GM18505 (cell line): Measurements from ENCODE around the gene COL21A1.

Experiments
- ATAC-seq: cut with Tn5 transposase; IDR thresholded peaks from one replicate; pipeline ENCODE4 v1.9.1; 2021; ENCODE audit not compliant: unreplicated experiment
- POLR2A ChIP-seq: IDR thresholded peaks from 4 replicates; pipeline ENCODE4 v1.6.1; 2011; ENCODE audit warnings: borderline replicate concordance; ENCODE audit not compliant: insufficient read depth, insufficient read length; ENCODE audit errors: extremely low read depth

COL21A1 gene

DNA sequence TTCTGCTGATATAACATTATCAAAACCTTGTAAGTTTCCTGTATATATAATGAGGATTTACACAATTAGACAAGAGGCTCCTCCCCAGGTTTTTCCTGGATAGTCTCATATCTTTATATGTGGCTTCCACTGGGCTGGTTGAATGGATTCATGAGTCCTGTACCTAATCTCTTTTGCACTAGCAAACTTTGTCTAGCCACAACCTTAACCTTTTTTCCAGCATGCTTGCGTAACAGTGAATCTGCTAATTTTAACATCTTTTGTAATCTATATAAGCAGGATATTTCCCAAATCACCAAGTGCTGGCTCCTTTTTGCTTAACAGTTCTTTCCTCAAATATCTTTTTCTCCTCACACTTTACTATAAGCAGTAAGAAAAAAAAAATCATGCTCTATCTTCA, 153.6 kb downstream of the COL21A1 start:
- ATAC-seq: no peak
- no peak for TF ChIP-seq POLR2A

DNA sequence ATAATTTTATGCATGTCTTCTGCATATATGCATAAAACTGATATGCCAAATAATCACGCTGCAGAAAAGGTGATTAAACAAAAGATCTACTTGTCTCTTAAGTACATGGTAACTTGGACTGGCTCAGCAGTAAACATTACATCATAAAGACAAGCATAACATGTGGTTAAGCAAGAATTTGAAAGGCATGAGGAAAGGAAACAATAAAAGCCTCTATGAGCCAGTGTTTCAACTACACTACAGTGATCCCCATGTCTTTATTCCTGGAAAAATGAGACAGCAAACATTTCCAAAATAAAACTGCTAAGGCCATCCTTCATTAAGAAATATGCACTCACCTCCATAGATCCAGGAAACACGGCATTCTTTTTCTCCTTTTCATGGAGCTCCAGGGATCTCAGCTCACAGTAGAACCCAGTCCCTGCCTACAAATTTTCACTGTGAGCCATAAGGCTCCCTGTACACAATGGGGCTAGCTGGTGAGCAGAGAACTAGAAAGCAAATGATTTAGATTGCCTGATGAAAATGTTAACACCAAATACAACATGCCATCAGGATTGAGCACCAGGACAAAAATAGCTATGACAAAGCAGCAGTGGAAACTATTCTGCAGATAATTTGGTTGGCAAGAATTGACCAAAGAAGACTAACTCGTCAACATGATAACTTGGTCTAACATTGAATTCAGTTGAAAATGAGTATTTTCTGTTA, 156.1 kb downstream of the COL21A1 start:
- ATAC-seq: no peak
- no peak for TF ChIP-seq POLR2A

DNA sequence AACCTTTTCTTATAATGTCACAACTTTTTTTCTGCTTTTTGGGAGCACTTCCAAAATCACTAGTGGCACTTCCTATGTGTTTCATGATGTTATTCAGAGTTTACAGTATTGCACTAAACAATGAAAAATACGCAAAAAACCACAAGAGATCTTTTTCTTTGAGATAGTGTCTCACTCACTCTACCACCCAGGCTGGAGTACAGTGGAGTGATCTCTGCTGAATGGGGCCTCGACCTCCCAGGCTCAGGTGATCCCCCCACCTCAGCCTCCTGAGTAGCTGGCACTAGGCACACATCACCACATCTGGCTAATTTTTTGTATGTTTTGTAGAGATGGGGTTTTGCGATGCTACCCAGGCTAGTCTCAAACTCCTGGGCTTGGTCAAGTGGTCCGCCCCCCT, 158.7 kb downstream of the COL21A1 start:
- no peak for ATAC-seq
- TF ChIP-seq POLR2A: no peak

DNA sequence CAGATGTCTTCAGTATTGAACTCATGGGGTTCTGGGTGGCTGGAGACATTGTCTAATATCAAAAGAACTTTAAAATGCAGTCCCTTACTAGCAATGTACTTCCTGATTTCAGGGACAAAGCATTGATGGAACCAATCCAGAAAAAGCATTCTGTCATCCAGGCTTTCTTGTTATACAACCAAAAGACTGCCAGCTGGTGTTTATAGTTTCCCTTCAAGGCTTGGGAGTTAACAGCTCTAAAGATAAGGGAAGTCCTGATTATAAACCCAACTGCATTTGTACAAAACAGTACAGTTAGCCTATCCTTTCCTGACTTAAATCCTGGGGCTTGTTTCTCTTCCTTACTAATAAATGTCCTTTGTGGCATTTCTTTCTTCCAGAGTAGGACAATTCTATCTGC, 160.0 kb downstream of the COL21A1 start:
- no peak for ATAC-seq
- no peak for TF ChIP-seq POLR2A

DNA sequence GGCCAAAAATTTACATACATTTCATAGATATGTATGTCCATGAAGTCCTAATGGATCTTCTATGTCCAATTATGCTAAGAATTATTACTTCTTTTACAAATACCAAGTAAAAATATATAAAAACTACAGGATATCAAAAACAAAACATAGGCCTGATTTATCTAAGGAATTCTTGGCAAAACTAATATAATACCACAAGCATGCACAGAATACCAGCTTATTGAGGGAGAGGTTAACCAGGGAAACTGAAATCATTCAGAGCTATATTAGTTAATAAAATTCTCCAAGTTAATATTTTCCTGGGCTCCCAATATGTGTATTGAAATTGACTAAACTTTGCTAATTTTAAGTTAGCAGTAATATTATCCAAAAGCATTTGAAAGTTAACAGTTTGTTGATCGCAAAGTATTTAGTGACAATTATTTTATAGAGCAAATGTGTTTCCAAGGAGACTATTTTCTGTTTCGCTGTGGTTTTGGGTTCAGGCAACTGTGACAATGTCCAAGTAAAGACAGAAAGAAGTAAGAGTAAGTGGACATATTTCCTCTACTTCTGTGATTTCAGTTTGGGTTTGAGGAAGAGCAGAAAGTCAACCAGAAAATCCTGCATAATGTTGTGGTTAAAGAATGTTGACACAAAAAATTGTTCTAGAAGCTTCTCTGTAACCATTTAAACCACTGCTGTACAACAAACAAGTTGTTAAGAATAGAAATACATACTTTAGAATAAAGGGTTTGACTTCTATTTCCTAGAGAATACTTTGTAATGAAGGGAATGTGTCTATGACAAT, 167.4 kb downstream of the COL21A1 start:
- no peak for ATAC-seq
- no peak for TF ChIP-seq POLR2A

DNA sequence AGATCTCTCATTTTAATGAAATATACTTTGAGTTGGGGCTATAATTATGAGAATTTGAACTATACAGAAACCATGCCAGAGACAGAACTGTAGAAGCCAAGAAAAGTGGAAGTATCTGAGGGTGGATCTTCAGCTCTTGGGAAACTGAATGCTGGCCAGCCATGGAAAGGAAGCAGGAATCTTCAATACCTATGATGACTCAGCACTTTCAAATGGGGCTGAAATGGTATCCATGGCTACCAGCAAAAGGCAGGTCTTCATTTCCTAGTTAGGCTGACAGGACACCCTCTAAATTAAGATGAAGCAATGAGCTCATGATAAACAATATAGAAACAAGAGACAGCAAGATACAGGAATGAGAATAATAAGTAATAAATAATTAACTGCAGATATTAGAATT, 171.3 kb downstream of the COL21A1 start:
- ATAC-seq: no peak
- TF ChIP-seq POLR2A: no peak

DNA sequence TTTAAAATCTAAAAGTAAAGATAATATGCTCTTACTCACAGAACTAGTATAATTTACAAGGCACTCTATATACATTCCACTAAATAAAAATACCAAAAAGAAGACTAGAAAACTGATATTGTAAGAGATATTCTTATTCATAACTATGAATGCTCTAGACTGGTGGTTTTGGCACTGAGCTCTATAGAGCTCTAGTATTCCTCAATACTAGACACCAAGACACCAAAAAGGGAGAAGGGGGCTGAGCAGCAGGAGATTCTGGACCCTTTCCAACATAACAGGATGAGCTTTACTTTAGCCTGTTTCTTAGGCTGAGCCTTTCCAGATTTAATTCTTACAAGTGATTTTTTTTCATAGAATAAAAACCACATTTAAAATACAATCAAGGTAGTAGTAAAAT, 173.6 kb downstream of the COL21A1 start:
- ATAC-seq: no peak
- TF ChIP-seq POLR2A: no peak

DNA sequence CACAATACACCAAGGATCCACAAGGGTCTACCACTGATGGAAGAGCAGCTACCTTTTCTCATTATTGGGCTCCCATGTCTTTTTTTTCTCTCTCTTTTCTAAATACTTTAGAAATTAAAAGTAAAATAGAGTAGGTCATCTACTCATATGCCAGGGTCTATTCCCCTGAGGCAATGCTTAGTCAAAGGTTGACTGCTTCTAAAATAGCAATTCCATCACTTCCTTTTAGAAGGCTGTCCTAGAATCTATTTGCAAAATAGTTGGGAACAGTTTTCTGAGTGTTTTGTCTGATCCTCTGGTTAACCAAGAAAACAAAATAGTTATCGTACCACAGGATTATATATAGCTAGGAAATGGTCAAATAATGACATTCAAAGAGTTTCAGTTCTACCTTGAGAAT, 174.1 kb downstream of the COL21A1 start:
- no peak for TF ChIP-seq POLR2A
- no peak for ATAC-seq

DNA sequence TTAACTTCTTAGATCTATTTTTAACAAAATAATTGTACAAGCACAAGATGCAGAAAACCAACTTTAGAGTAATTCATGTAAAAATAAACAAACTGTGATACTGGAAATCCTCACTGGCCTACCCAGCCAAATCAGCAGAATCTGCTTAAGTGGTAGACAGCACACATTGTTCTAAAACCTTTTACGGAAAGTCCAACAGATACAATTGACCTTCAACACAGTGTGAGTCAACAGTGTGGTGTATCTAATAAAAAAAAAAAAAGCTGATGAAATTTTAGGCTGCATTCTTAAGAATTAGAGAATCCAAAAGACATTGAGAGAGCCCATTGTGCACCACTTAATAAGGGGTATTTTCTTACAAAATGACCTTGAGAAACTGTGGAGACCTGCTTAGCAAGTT, 174.5 kb downstream of the COL21A1 start:
- no peak for ATAC-seq
- no peak for TF ChIP-seq POLR2A

DNA sequence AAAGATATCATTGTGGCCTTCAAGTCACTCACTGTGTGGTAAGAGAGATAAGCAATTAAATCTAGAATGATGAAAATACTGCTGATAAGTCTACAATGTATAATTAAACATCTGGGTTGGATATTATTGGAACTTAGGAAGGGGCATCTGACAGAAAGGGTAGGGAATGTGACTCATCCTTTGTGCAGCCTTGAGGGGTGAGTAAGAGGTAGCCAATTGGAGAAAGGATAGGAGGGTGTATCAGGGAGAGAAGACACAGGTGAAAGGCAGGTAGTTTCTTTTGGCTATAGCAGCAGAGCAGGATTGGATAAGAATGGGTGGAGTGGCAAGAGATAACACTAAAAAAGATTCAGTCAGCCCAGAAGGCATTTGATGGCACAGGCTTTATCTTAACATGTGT, 182.0 kb downstream of the COL21A1 start:
- ATAC-seq: no peak
- TF ChIP-seq POLR2A: no peak

DNA sequence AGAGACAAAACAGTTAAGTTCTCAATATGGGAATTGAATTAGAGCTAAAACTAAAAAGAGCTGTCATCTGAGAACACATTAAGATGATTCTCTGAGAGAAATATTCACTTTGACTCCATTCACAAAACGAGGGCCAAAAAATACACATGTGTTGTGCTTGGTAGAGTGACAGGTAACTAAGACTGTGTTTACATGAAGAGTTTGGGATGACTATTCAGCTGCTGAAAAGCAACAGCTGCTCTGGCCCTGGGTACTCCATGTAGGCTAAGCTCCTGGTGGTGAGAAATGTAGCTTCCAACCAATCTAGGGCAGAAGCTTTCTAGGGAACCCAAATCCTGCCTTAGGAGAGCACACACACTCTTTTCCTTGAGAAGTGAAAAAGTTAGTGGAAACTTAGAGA, 184.5 kb downstream of the COL21A1 start:
- no peak for ATAC-seq
- no peak for TF ChIP-seq POLR2A

DNA sequence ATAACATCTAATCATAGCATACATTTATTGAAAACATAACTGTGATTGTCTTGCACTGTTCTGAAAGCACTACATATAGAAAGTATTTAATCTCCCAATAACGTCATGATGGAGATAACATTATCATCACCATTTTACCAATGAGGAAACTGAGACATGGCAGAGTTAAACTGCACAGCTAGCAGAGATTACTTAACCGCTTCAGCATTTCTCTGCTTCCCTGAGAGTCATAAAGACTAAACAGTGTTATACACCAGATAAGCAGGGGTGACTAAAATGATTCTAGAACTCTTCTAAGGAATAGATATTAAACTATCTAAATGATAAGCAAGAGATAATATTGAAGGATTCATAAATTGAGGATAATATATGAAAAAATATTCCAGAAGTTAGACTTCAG, 188.7 kb downstream of the COL21A1 start:
- no peak for ATAC-seq
- TF ChIP-seq POLR2A: no peak

DNA sequence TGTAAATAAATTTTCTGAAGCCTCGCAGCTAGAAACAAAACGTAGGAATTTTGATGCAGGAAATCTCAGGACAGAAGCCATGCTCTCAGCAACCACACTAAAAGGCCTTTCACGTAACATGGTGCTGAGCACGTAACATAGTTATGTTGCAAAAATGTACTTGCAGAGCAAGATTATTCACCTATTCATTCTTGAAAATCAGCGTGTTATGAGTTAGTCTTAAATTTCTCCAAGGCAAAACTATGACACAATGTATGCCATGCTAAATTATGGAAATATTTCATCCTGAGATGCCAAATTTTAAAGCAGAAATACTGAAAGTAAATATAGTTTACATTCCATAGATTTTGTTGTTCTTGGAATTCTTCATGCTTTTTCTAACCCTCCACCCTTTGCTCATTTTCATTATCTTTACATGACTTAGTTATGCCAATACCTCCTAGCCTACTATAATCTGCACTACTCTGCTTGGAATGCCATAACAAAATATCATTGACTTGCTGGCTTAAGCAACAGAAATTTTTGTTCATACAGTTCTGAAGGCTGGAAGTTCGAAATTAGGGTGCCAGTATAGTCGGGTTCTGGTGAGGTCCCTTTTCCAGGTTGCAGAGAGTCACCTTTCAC, 192.2 kb downstream of the COL21A1 start:
- no peak for TF ChIP-seq POLR2A
- ATAC-seq: no peak

DNA sequence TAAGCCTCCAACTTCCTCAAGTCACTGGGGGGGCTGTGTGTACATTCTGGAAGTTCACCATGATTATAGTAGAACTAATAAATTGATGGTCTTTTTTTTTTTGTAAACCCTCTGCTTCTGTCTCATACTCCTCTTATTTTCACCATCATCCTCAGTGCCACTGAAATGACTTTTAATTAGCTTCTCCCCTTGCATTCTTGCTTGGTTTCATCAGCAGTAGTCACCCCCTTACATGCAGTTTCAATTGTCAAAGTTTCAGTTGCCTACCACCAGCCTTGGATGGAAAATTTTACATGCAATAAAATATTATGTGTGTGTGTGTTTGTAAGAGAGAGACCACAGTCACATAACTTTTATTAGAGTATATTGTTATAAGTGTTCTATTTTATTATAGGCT, 196.2 kb downstream of the COL21A1 start:
- TF ChIP-seq POLR2A: no peak
- ATAC-seq: no peak
